NCI-H146 (cell line): ENCODE measurements around the gene GNA12.

Experiments used
- DNase-seq: peaks from one replicate; lab custom pipeline; 2025; lab: John Stamatoyannopoulos, UW

Gene GNA12

GRCh38 chr7:2838451-2838850 lies 5.7 kb downstream of the GNA12 start:
- no peak for DNase-seq

- no peak for DNase-seq
Observed at GRCh38 chr7:2837496-2837895, 6.6 kb downstream of the GNA12 start.

- DNase-seq = no peak
Observed at GRCh38 chr7:2834748-2835441, 9.2 kb downstream of the GNA12 start.

GRCh38 chr7:2833083-2833910 lies 10.8 kb downstream of the GNA12 start:
- DNase-seq = no peak

GRCh38 chr7:2832461-2832860 lies 11.6 kb downstream of the GNA12 start:
- no peak for DNase-seq

- no peak for DNase-seq
Observed at GRCh38 chr7:2830609-2831376, 13.3 kb downstream of the GNA12 start.

- DNase-seq = no peak
Observed at GRCh38 chr7:2829040-2829439, 15.1 kb downstream of the GNA12 start.

GRCh38 chr7:2826771-2827170 lies 17.3 kb downstream of the GNA12 start:
- no peak for DNase-seq

GRCh38 chr7:2825559-2826227 lies 18.4 kb downstream of the GNA12 start:
- no peak for DNase-seq

- peak; percentile 93 for DNase-seq
Observed at GRCh38 chr7:2824678-2825461, 19.2 kb downstream of the GNA12 start.

- no peak for DNase-seq
Observed at GRCh38 chr7:2824026-2824677, 20.0 kb downstream of the GNA12 start.

- no peak for DNase-seq
Observed at GRCh38 chr7:2823130-2823529, 21.0 kb downstream of the GNA12 start.

GRCh38 chr7:2821842-2822507 lies 22.1 kb downstream of the GNA12 start:
- no peak for DNase-seq

- peak; percentile 80 for DNase-seq
Observed at GRCh38 chr7:2821161-2821841, 22.8 kb downstream of the GNA12 start.

GRCh38 chr7:2820508-2820934 lies 23.6 kb downstream of the GNA12 start:
- no peak for DNase-seq

GRCh38 chr7:2819954-2820397 lies 24.1 kb downstream of the GNA12 start:
- no peak for DNase-seq

- no peak for DNase-seq
Observed at GRCh38 chr7:2819161-2819953, 24.8 kb downstream of the GNA12 start.

- DNase-seq = no peak
Observed at GRCh38 chr7:2818653-2819052, 25.5 kb downstream of the GNA12 start.

GRCh38 chr7:2818121-2818520 lies 26.0 kb downstream of the GNA12 start:
- DNase-seq = no peak
